ENCODE measurements around the gene ZFYVE27. TPM values are rescaled to one million over a fixed set of nuclear protein-coding genes. Genes with fewer than 3 reads are reported as not detected.

Gene ZFYVE27
- total RNA-seq, 1 donor from 2014 or later = 13.7 TPM

- DNase-seq (no peak), ATAC-seq (no peak)
- intact Hi-C loops (cut with micrococcal nuclease) = loop anchor here (10.0 kb wide), 1 partner anchor 280 kb away; no protein-coding TSS in a partner anchor
These were observed 28.3 kb downstream of the ZFYVE27 start for GRCh38 chr10:97765201-97765600.

GRCh38 chr10:97766106-97766810, 29.3 kb downstream of the ZFYVE27 start:
- intact Hi-C loops (cut with micrococcal nuclease) = loop anchor here (10.0 kb wide), 1 partner anchor 279 kb away; no protein-coding TSS in a partner anchor
- ATAC-seq (no peak), DNase-seq (no peak)

- intact Hi-C loops (cut with micrococcal nuclease) = loop anchor here (10.0 kb wide), 1 partner anchor 278 kb away; no protein-coding TSS in a partner anchor
- DNase-seq (no peak), ATAC-seq (no peak)
These were observed 30.3 kb downstream of the ZFYVE27 start for GRCh38 chr10:97766996-97767924.

GRCh38 chr10:97768322-97769315, 31.7 kb downstream of the ZFYVE27 start:
- intact Hi-C loops (cut with micrococcal nuclease) = loop anchor here (10.0 kb wide), 1 partner anchor 276 kb away; no protein-coding TSS in a partner anchor
- ATAC-seq = no peak
- DNase-seq = no peak

- intact Hi-C loops (cut with micrococcal nuclease) = no loop called here
- DNase-seq (no peak), ATAC-seq (no peak)
These were observed 33.3 kb downstream of the ZFYVE27 start for GRCh38 chr10:97770255-97770654.

- peak; percentile 28 for ATAC-seq
- intact Hi-C loops (cut with micrococcal nuclease) = no loop called here
- DNase-seq = peak; percentile 37
These were observed 34.3 kb downstream of the ZFYVE27 start for GRCh38 chr10:97771055-97771891.

- intact Hi-C loops (cut with micrococcal nuclease) = no loop called here
- DNase-seq (peak; percentile 52), ATAC-seq (peak; percentile 87)
These were observed 35.2 kb downstream of the ZFYVE27 start, which contains the start of gene SFRP5 for GRCh38 chr10:97771913-97772823. Gene SFRP5 (minus strand): TSS chr10:97771999. CDS start chr10:97771833, 166 bp downstream.

- ATAC-seq = no peak
- no peak for DNase-seq
- intact Hi-C loops (cut with micrococcal nuclease) = no loop called here
These were observed 36.2 kb downstream of the ZFYVE27 start for GRCh38 chr10:97773096-97773495.

GRCh38 chr10:97774811-97775294, 37.9 kb downstream of the ZFYVE27 start:
- ATAC-seq = no peak
- no peak for DNase-seq
- intact Hi-C loops (cut with micrococcal nuclease) = no loop called here

GRCh38 chr10:97777143-97777542, 40.2 kb downstream of the ZFYVE27 start:
- intact Hi-C loops (cut with micrococcal nuclease) = no loop called here
- ATAC-seq (no peak), DNase-seq (no peak)

- intact Hi-C loops (cut with micrococcal nuclease) = no loop called here
- no peak for DNase-seq
- ATAC-seq = no peak
These were observed 41.7 kb downstream of the ZFYVE27 start for GRCh38 chr10:97778452-97779302.

GRCh38 chr10:97779492-97779891, 42.6 kb downstream of the ZFYVE27 start:
- no peak for DNase-seq
- intact Hi-C loops (cut with micrococcal nuclease) = no loop called here
- ATAC-seq = no peak

GRCh38 chr10:97779975-97780374, 43.0 kb downstream of the ZFYVE27 start:
- DNase-seq (no peak), ATAC-seq (no peak)
- intact Hi-C loops (cut with micrococcal nuclease) = no loop called here

GRCh38 chr10:97780841-97781617, 44.1 kb downstream of the ZFYVE27 start:
- ATAC-seq = peak; percentile 34
- intact Hi-C loops (cut with micrococcal nuclease) = no loop called here

More at GRCh38 chr10:97780841-97781617, 44.1 kb downstream of the ZFYVE27 start:
- DNase-seq = no peak
